Kidney (tissue), 14 donors: ENCODE results near the gene JPT1. TPM values are rescaled to one million over a fixed set of nuclear protein-coding genes. Genes with fewer than 3 reads are reported as not detected.

Experiments used
- DNase-seq, 5 donors: peaks; one replicate each; pipeline ENCODE4 v3.0.0-alpha.2; 2013 to 2020
- FAIRE-seq: peaks from 2 replicates; lab custom pipeline; 2012; peaks lifted over from hg19 to GRCh38; lab: Jason Lieb, UNC
- H3K27ac ChIP-seq, 2 donors: one replicate each; pipeline ENCODE4 v1.7.0; 2013; ENCODE audit warnings: low read depth in 2 of 2, low read length in 2 of 2, inconsistent platforms in 1 of 2
- H3K27me3 ChIP-seq: one replicate; pipeline ENCODE4 v1.7.1; 2013; ENCODE audit warnings: low read length, inconsistent platforms; ENCODE audit not compliant: control insufficient read depth, insufficient read depth
- H3K36me3 ChIP-seq, 3 donors: one replicate each; pipeline versions ENCODE4 v1.7.0 to v1.7.1; 2013; ENCODE audit warnings: low read length in 3 of 3, control low read depth in 1 of 3, inconsistent platforms in 1 of 3; ENCODE audit not compliant: insufficient read depth in 3 of 3, control insufficient read depth in 2 of 3
- H3K4me1 ChIP-seq, 3 donors: one replicate each; pipeline versions ENCODE4 v1.7.0 to v1.7.1; 2013; ENCODE audit warnings: low read length in 3 of 3, inconsistent platforms in 1 of 3, low read depth in 1 of 3; ENCODE audit not compliant: control insufficient read depth in 2 of 3, insufficient read depth in 2 of 3
- H3K4me3 ChIP-seq, 3 donors: one replicate each; pipeline versions ENCODE4 v1.7.0 to v1.8.1; 2013; ENCODE audit warnings: low read length in 3 of 3, control low read depth in 1 of 3, inconsistent platforms in 1 of 3
- H3K9ac ChIP-seq, 3 donors: one replicate each; pipeline versions ENCODE4 v1.7.0 to v1.7.1; 2013; ENCODE audit warnings: low read length in 3 of 3, control low read depth in 1 of 3, inconsistent platforms in 1 of 3
- H3K9me3 ChIP-seq, 3 donors: one replicate each; pipeline versions ENCODE4 v1.7.0 to v1.7.1; 2013; ENCODE audit warnings: low read length in 3 of 3, control low read depth in 1 of 3, inconsistent platforms in 1 of 3; ENCODE audit not compliant: control insufficient read depth in 2 of 3, insufficient read depth in 1 of 3
- CTCF ChIP-seq: IDR thresholded peaks from 3 replicates; pipeline ENCODE4 v1.5.1; 2012; ENCODE audit warnings: mild to moderate bottlenecking, moderate library complexity, borderline replicate concordance; ENCODE audit not compliant: insufficient read depth; ENCODE audit errors: extremely low read depth
- intact Hi-C: fragments of 100-400 bp; cut with DNase I; formaldehyde crosslinking; loops from one replicate; pipeline ENCODE4 v1.11.1; 2022
- polyA plus RNA-seq: library from polyadenylated mRNA; stranded (reverse); fragments of 350-450 nt; fragmentation: Illumina TruSeq; extraction: RNeasy Lipid Tissue Mini Kit (QIAGEN cat#74804); gene quantifications from one replicate; pipeline ENCODE4 v1.2.3, GENCODE V29; 2014; ENCODE audit warnings: low read depth, low replicate concordance; ENCODE audit not compliant: insufficient read depth
- total RNA-seq: library from RNA; stranded (reverse); fragmentation: NEBNext Ultra II Directional; extraction: Animal tissue kit (Norgen Biotek cat#: 25700); gene quantifications from one replicate; pipeline ENCODE4 v1.2.1, GENCODE V29; 2021
- donor health status: control.
- donor health status: control.
- donor health status: control.
- donor health status: control.
- donor health status: control.
- donor health status: DM: yes; HTN: yes; CAD: no.
- donor health status: Normal renal cell carcinoma (clear cell type).

JPT1 gene
- total and polyA plus RNA-seq, 2 donors from 2014 or later, result 76.4 to 122 TPM

- Histone ChIP-seq H3K9me3 (no peaks in the 10 kb centered on the region), H3K36me3 (peaks cover 0 to 4% (median 2%) of the 10 kb centered on the region in 3 donors), H3K9ac (no peak overlapping the region), H3K4me1 (peaks cover 0 to 9% (median 0%) of the 10 kb centered on the region in 3 donors), H3K27ac (no peak overlapping the region), H3K4me3 (no peak overlapping the region), H3K27me3 (no peaks in the 10 kb centered on the region)
- intact Hi-C loops, result no loop called here
- no peak for TF ChIP-seq CTCF
- FAIRE-seq, result no peak
- DNase-seq, result peak in 3 of 5 donors; percentile 54 to 81 (median 77)
Observed at GRCh38 chr17:75102385-75102821, 51.9 kb downstream of the JPT1 start.

- H3K27ac ChIP-seq, result no peak overlapping the region
- intact Hi-C loops, result no loop called here
- peaks cover 0 to 7% (median 0%) of the 10 kb centered on the region in 3 donors for H3K4me1 ChIP-seq
- no peaks in the 10 kb centered on the region for H3K9me3 ChIP-seq
- H3K4me3 ChIP-seq, result no peak overlapping the region
- FAIRE-seq (no peak), DNase-seq (peak in 1 of 5 donors; percentile 75)
- H3K9ac ChIP-seq, result no peak overlapping the region
- TF ChIP-seq CTCF, result no peak
- peaks cover 0 to 4% (median 2%) of the 10 kb centered on the region in 3 donors for H3K36me3 ChIP-seq
- H3K27me3 ChIP-seq, result no peaks in the 10 kb centered on the region
Observed at GRCh38 chr17:75099881-75100595, 54.3 kb downstream of the JPT1 start.

GRCh38 chr17:75098861-75099260 is 55.5 kb downstream of the JPT1 start:
- DNase-seq (peak in 1 of 5 donors; percentile 76), FAIRE-seq (no peak)
- no peaks in the 10 kb centered on the region for H3K9me3 ChIP-seq
- H3K36me3 ChIP-seq, result peaks cover 0 to 4% (median 2%) of the 10 kb centered on the region in 3 donors
- no peak overlapping the region for H3K4me3 ChIP-seq
- H3K27me3 ChIP-seq, result no peaks in the 10 kb centered on the region
- H3K27ac ChIP-seq, result no peak overlapping the region
- H3K9ac ChIP-seq, result no peak overlapping the region
- intact Hi-C loops, result no loop called here
- peaks cover 0 to 6% (median 0%) of the 10 kb centered on the region in 3 donors for H3K4me1 ChIP-seq
- TF ChIP-seq CTCF, result no peak
